Left cardiac atrium (tissue), 4 donors: ENCODE results near the gene MACROD2. TPM values are rescaled to one million over a fixed set of nuclear protein-coding genes. Genes with fewer than 3 reads are reported as not detected.
"Not testable (repeated sequence)": the region's sequence is repeated elsewhere in the genome, so short reads cannot be mapped to it uniquely, and the experiment has no call there.

Source experiments
- ATAC-seq, 2 donors: fragments of 200-7000 bp; cut with Tn5 transposase; one replicate each; pipeline ENCODE4 v1.9.1; 2020; ENCODE audit warnings: mild to moderate bottlenecking in 2 of 2, moderate library complexity in 2 of 2
- DNase-seq: peaks from one replicate; pipeline ENCODE4 v3.0.0-alpha.2; 2020
- intact Hi-C, 2 donors: fragments of 100-400 bp; cut with DNase I; formaldehyde crosslinking; loops; one replicate each; pipeline versions ENCODE4 v1.14.1 to v1.15.1; 2022 to 2023
- total RNA-seq, 2 donors: library from RNA; stranded (reverse); fragmentation: NEBNext Ultra II Directional; extraction: Animal tissue kit (Norgen Biotek cat#: 25700); gene quantifications; one replicate each; pipeline ENCODE4 v1.2.1, GENCODE V29; 2021
- donor health status: DM: no; HTN: yes; CAD: no.
- donor health status: DM: no; HTN: yes; CAD: no; lungs with severe emphysema.
- donor health status: DM: yes; HTN: yes; CAD: no.
- donor health status: Dilated cardiomyopathy.

MACROD2 gene
- total RNA-seq, 2 donors from 2014 or later, result 1.3 to 2.6 TPM

GRCh38 chr20:14226051-14227049 lies 231.0 kb downstream of the MACROD2 start:
- DNase-seq, ATAC-seq, intact Hi-C loops: not testable (repeated sequence)

- intact Hi-C loops, result no loop called here
- DNase-seq (no peak), ATAC-seq (no peak)
These were observed 237.3 kb downstream of the MACROD2 start for GRCh38 chr20:14232650-14233049.

GRCh38 chr20:14234666-14235295 lies 239.5 kb downstream of the MACROD2 start:
- DNase-seq, result no peak
- ATAC-seq, result peak in 1 of 2 donors; percentile 83
- intact Hi-C loops, result no loop called here

GRCh38 chr20:14235355-14235754 lies 240.0 kb downstream of the MACROD2 start:
- no peak for DNase-seq
- intact Hi-C loops, result no loop called here
- peak in 1 of 2 donors; percentile 94 for ATAC-seq

- DNase-seq (no peak), ATAC-seq (peak; percentile 38 to 45)
- intact Hi-C loops, result no loop called here
These were observed 250.2 kb downstream of the MACROD2 start for GRCh38 chr20:14245368-14245970.

- no peak for DNase-seq
- no peak for ATAC-seq
- intact Hi-C loops, result no loop called here
These were observed 264.4 kb downstream of the MACROD2 start for GRCh38 chr20:14259689-14260088.

- DNase-seq, result no peak
- ATAC-seq, result no peak
- intact Hi-C loops, result no loop called here
These were observed 265.1 kb downstream of the MACROD2 start for GRCh38 chr20:14260367-14260766.

GRCh38 chr20:14264869-14265268 lies 269.6 kb downstream of the MACROD2 start:
- intact Hi-C loops, result no loop called here
- DNase-seq (no peak), ATAC-seq (no peak)

- DNase-seq, result no peak
- ATAC-seq, result no peak
- intact Hi-C loops, result no loop called here
These were observed 270.9 kb downstream of the MACROD2 start for GRCh38 chr20:14266246-14266645.

GRCh38 chr20:14270751-14271150 lies 275.4 kb downstream of the MACROD2 start:
- intact Hi-C loops, DNase-seq, ATAC-seq: not testable (repeated sequence)

- DNase-seq (no peak), ATAC-seq (no peak)
- intact Hi-C loops, result no loop called here
These were observed 286.8 kb downstream of the MACROD2 start for GRCh38 chr20:14282140-14282539.

GRCh38 chr20:14284443-14284842 lies 289.1 kb downstream of the MACROD2 start:
- ATAC-seq (no peak), DNase-seq (no peak)
- intact Hi-C loops, result no loop called here

GRCh38 chr20:14288341-14289330 lies 293.3 kb downstream of the MACROD2 start:
- intact Hi-C loops, result no loop called here
- ATAC-seq (no peak), DNase-seq (no peak)

- no peak for DNase-seq
- no peak for ATAC-seq
- intact Hi-C loops, result no loop called here
These were observed 296.2 kb downstream of the MACROD2 start for GRCh38 chr20:14291502-14291901.

- no peak for DNase-seq
- ATAC-seq, result no peak
- intact Hi-C loops, result no loop called here
These were observed 299.9 kb downstream of the MACROD2 start for GRCh38 chr20:14295238-14295637.

GRCh38 chr20:14295770-14296309 lies 300.5 kb downstream of the MACROD2 start:
- DNase-seq (no peak), ATAC-seq (no peak)
- intact Hi-C loops, result no loop called here

- DNase-seq (no peak), ATAC-seq (no peak)
- intact Hi-C loops, result no loop called here
These were observed 304.5 kb downstream of the MACROD2 start for GRCh38 chr20:14299831-14300230.

- intact Hi-C loops, result no loop called here
- no peak for DNase-seq
These were observed 307.8 kb downstream of the MACROD2 start for GRCh38 chr20:14303106-14303505.

More at GRCh38 chr20:14303106-14303505, 307.8 kb downstream of the MACROD2 start:
- ATAC-seq, result no peak
